ENCODE measurements around the gene S1PR1.

Gene S1PR1

DNA sequence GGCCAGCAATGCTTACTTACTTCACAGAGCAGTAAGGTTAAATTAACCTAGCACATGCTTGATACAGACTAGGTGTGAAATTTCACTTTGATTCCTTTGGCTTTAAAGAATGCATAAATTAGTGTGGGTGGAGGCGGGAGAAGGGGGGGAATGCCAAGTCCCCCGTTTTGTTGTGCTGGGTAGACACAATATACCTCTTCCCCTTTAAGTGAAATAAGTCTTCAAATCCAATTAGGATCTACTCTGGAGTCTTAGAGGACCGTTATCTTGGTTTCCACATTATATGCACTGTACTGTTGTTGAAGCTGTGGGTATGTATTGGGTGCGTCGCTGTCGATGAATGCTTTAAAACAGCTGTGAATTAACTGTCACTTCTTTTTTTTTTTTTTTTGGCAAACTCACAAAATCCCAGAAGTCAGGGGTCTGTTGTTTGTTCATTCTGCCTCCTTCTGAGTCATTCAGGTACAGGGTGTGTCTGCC lies 1.6 kb upstream of the S1PR1 start:
- Mint-ChIP-seq H3K9me3 (peaks cover 7% of the 10 kb centered on the region), H3K27ac (peak overlapping the region; percentile 94), H3K4me1 (ENCODE audit: low read depth) (peaks cover 36% of the 10 kb centered on the region), H3K36me3 (ENCODE audit: low read depth) (peaks cover 45% of the 10 kb centered on the region), H3K27me3 (ENCODE audit: low read depth) (no peaks in the 10 kb centered on the region), H3K4me3 (peak overlapping the region; percentile 98)

DNA sequence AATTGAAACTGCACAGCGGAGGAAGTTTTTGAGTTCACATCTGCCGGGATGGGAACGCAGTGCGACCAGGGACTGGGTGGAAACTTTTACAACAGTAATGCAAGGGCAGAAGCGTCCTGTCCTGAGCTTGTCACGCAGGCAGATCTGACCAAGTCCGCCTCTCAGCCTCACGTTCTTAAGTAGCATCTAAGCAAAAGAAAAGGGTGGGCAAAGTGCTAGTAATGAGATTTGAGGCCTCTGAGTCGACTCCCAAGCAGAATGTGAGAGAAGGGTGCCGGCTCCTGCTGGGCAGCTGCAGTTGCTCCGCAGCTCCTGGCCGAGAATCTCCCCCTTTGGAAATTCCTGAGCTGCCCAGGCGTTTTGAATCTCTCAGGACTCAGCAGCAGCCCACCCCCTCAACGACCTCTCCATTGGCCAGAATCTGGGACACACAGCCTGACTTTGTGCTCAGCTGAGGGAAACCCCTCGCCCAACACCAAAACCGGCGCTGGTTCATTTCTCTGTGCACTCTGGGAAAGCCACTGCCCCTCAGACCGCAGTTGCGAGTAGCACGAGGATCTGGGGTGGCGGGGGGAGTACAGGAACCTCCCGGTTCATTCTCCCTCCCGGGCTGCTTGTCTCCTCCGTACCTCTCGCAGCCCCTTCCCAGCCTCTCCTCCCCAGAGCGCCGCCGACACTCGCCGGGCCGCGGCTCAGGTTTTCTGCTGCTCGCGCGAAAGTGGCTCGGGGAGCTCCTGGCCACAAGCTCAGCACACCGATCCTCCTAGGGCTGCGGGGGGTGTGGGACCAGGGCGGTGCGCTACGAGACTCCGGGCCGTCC lies 913 bp upstream of the S1PR1 start:
- Mint-ChIP-seq H3K27me3 (ENCODE audit: low read depth) (no peaks in the 10 kb centered on the region), H3K27ac (peak overlapping the region; percentile 94), H3K4me1 (ENCODE audit: low read depth) (peaks cover 41% of the 10 kb centered on the region), H3K4me3 (peak overlapping the region; percentile 98), H3K9me3 (peaks cover 7% of the 10 kb centered on the region), H3K36me3 (ENCODE audit: low read depth) (peaks cover 47% of the 10 kb centered on the region)

DNA sequence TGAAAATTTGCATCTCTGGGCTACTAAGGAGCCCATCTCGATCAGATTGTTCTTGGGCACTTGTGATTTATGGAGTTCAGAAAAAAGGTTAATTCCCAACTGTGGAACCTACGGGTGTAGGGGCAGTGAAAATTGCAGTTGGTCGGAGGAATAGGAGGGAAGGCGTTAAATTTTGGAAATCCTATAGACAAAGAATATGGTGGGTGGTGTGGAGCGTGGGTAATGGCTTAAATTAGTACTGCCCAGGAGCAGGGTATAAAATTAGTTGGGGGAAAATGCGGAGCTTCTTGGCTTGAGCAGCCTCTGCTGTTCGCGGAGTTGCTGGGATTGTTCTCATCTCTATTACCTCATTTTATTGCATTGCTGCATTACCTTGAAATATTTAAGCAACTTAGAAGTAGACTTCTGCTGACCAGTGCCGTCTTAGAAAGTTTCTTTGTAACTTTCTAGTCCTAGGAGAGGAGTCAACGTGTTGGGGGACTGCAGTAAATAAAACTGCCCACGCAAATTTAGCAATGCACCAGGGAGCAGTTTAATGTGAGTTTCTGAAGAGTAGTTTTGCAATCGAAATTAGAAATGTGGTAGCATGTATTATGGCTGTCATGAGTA lies 514 bp downstream of the S1PR1 start:
- peaks cover 46% of the 10 kb centered on the region for H3K36me3 Mint-ChIP-seq (ENCODE audit: low read depth)
- peak overlapping the region; percentile 98 for H3K4me3 Mint-ChIP-seq
- no peaks in the 10 kb centered on the region for H3K9me3 Mint-ChIP-seq
- H3K4me1 Mint-ChIP-seq (ENCODE audit: low read depth): peaks cover 43% of the 10 kb centered on the region
- H3K27ac Mint-ChIP-seq: peak overlapping the region; percentile 94
- no peaks in the 10 kb centered on the region for H3K27me3 Mint-ChIP-seq (ENCODE audit: low read depth)

DNA sequence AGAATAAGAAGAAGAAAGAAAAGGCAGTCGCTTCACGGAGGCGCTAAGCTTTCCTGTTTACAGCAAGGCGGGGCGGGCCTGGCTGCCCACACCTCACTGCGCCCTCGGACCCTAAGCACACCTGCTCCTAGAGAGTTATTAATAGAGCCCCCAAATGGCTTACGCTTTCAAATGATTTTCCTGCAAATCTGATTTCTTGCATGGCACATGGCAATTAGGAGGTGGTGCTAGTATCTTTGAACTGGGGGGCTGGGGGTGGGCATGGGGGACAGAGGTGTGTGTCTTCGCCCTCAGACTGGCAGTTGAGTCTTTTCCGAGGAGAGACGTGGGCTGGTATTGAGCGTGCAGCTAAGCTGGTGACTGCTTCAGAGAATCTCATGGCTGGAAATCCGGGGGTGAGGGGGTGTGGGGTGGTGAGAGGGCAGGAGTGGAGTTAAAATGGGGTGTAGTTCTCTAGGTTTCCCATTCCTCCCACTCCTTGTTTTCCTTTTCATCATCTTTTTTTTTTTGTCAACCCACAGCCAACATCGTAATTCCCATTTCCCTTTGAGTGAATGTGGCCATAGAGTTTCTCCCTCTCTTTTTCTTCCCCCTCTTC lies 1.3 kb downstream of the S1PR1 start:
- peak overlapping the region; percentile 98 for H3K4me3 Mint-ChIP-seq
- H3K4me1 Mint-ChIP-seq (ENCODE audit: low read depth): peaks cover 43% of the 10 kb centered on the region
- peak overlapping the region; percentile 85 for H3K27ac Mint-ChIP-seq
- H3K9me3 Mint-ChIP-seq: no peaks in the 10 kb centered on the region
- H3K36me3 Mint-ChIP-seq (ENCODE audit: low read depth): peaks cover 51% of the 10 kb centered on the region
- no peaks in the 10 kb centered on the region for H3K27me3 Mint-ChIP-seq (ENCODE audit: low read depth)

DNA sequence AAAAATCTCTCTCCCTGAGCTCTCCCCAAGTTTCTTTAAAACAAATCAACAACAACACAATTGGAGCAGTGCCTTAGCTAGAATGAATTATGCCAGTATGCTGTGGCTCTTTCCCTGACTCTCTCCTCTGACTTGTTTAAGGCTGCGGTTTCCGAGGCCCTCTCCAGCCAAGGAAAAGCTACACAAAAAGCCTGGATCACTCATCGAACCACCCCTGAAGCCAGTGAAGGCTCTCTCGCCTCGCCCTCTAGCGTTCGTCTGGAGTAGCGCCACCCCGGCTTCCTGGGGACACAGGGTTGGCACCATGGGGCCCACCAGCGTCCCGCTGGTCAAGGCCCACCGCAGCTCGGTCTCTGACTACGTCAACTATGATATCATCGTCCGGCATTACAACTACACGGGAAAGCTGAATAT lies 1.9 kb downstream of the S1PR1 start:
- peak overlapping the region; percentile 98 for H3K4me3 Mint-ChIP-seq
- H3K4me1 Mint-ChIP-seq (ENCODE audit: low read depth): peaks cover 41% of the 10 kb centered on the region
- H3K27me3 Mint-ChIP-seq (ENCODE audit: low read depth): no peaks in the 10 kb centered on the region
- no peaks in the 10 kb centered on the region for H3K9me3 Mint-ChIP-seq
- peak overlapping the region; percentile 85 for H3K27ac Mint-ChIP-seq
- peaks cover 55% of the 10 kb centered on the region for H3K36me3 Mint-ChIP-seq (ENCODE audit: low read depth)

DNA sequence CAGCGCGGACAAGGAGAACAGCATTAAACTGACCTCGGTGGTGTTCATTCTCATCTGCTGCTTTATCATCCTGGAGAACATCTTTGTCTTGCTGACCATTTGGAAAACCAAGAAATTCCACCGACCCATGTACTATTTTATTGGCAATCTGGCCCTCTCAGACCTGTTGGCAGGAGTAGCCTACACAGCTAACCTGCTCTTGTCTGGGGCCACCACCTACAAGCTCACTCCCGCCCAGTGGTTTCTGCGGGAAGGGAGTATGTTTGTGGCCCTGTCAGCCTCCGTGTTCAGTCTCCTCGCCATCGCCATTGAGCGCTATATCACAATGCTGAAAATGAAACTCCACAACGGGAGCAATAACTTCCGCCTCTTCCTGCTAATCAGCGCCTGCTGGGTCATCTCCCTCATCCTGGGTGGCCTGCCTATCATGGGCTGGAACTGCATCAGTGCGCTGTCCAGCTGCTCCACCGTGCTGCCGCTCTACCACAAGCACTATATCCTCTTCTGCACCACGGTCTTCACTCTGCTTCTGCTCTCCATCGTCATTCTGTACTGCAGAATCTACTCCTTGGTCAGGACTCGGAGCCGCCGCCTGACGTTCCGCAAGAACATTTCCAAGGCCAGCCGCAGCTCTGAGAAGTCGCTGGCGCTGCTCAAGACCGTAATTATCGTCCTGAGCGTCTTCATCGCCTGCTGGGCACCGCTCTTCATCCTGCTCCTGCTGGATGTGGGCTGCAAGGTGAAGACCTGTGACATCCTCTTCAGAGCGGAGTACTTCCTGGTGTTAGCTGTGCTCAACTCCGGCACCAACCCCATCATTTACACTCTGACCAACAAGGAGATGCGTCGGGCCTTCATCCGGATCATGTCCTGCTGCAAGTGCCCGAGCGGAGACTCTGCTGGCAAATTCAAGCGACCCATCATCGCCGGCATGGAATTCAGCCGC lies 2.5 kb downstream of the S1PR1 start:
- no peaks in the 10 kb centered on the region for H3K27me3 Mint-ChIP-seq (ENCODE audit: low read depth)

DNA sequence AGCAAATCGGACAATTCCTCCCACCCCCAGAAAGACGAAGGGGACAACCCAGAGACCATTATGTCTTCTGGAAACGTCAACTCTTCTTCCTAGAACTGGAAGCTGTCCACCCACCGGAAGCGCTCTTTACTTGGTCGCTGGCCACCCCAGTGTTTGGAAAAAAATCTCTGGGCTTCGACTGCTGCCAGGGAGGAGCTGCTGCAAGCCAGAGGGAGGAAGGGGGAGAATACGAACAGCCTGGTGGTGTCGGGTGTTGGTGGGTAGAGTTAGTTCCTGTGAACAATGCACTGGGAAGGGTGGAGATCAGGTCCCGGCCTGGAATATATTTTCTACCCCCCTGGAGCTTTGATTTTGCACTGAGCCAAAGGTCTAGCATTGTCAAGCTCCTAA lies 3.2 kb downstream of the S1PR1 start:
- H3K9me3 Mint-ChIP-seq: no peaks in the 10 kb centered on the region
- peak overlapping the region; percentile 98 for H3K4me3 Mint-ChIP-seq
- peaks cover 60% of the 10 kb centered on the region for H3K36me3 Mint-ChIP-seq (ENCODE audit: low read depth)
- peaks cover 41% of the 10 kb centered on the region for H3K4me1 Mint-ChIP-seq (ENCODE audit: low read depth)
- peak overlapping the region; percentile 85 for H3K27ac Mint-ChIP-seq
- H3K27me3 Mint-ChIP-seq (ENCODE audit: low read depth): no peaks in the 10 kb centered on the region

More for the DNA sequence above, 2.5 kb downstream of the S1PR1 start:
- Mint-ChIP-seq H3K4me3 (peak overlapping the region; percentile 98), H3K36me3 (ENCODE audit: low read depth) (peaks cover 60% of the 10 kb centered on the region), H3K9me3 (no peaks in the 10 kb centered on the region), H3K4me1 (ENCODE audit: low read depth) (peaks cover 39% of the 10 kb centered on the region), H3K27ac (peak overlapping the region; percentile 85)

DNA sequence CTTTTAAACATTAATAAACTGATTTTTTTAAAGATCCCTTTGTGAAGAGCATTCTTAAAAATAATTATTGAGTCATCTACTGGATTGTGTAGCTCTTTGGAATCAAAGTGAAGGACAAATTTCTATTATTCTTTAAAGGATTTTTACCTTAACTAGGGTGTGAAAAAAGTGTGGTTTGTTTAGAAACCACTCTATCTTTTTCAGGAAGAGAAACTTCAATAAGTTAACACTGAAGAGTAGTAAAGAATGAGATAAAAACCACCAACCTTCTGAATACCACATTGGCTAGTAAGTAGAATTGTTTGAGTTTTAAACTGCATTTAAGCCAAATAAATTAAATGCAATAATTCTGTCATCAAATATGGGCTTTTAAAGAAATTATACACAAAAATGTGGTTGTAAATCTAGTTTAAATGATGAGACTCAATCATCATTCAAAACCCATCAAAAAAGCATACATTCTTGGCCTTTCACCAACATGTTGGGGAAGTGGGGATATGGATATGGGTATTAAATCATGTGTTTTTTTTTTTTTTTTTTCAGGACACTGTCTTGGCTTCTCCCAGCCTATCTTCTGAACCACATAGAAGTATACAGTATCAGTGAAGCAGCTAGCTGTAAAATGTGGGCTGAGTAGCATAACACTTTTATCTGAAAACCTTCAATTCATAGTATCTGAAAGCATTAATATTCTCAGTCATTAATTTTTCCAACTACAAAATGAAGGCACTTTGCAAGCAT lies 4.8 kb downstream of the S1PR1 start:
- peak overlapping the region; percentile 53 for H3K4me3 Mint-ChIP-seq
- no peaks in the 10 kb centered on the region for H3K27me3 Mint-ChIP-seq (ENCODE audit: low read depth)
- no peaks in the 10 kb centered on the region for H3K9me3 Mint-ChIP-seq
- H3K4me1 Mint-ChIP-seq (ENCODE audit: low read depth): peaks cover 42% of the 10 kb centered on the region
- peaks cover 61% of the 10 kb centered on the region for H3K36me3 Mint-ChIP-seq (ENCODE audit: low read depth)
- no peak overlapping the region for H3K27ac Mint-ChIP-seq

DNA sequence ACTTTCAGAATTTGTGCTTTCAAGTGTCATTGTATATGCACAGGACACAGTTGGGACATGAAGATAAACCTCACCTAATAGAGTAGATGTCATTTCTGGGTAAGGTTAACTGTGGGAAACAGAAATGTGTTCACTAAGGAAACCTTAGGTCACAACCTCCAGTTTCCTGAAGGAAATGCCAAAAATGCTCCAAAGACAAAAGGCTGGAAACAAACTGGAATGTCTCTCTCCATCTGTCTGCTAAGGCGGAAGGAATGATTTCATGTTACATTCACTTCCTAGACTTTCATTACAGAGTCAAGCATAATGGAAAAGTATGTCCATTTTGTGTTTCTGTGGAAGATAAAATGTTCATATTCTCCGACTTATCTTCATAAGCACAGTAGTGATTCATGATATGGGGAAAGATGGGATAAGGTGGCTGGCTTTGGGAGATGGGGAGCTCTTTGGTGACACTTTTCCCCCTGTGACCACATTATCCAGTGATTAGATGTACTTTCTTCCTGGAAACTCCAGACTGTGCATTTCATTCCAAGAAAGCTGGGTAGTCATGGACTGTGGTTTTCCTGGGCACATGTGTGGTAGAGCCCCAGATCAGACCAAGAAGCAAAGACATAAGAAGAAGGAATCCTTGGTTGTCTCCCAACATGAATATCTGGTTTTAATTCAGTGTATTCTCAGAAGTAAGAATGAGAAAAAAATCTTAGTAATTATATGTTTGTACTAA lies 5.7 kb downstream of the S1PR1 start:
- Mint-ChIP-seq H3K27me3 (ENCODE audit: low read depth) (no peaks in the 10 kb centered on the region), H3K4me1 (ENCODE audit: low read depth) (peaks cover 47% of the 10 kb centered on the region), H3K4me3 (peak overlapping the region; percentile 53), H3K36me3 (ENCODE audit: low read depth) (peaks cover 54% of the 10 kb centered on the region), H3K9me3 (no peaks in the 10 kb centered on the region), H3K27ac (no peak overlapping the region)

DNA sequence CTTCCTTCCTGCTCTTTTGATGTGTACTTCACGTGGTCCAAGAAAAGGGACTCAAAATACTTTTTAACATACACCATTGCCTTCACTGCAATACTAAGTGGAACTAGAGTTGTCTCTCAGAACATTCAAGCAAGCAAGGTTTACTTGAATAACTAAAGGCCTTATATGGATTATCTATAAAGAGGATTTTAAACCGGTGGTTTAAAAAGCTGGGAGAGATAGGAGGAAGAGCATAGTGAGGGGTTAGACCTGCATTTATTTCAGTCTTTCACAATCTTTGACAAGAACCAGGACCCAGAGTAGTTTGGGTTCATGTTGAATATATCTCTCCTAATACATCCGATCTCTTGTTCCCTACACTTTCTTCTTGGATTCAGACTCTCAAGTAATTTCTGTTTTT lies 6.9 kb downstream of the S1PR1 start:
- Mint-ChIP-seq H3K4me3 (no peak overlapping the region), H3K27ac (no peak overlapping the region), H3K36me3 (ENCODE audit: low read depth) (peaks cover 46% of the 10 kb centered on the region), H3K9me3 (no peaks in the 10 kb centered on the region), H3K4me1 (ENCODE audit: low read depth) (peaks cover 48% of the 10 kb centered on the region), H3K27me3 (ENCODE audit: low read depth) (no peaks in the 10 kb centered on the region)

DNA sequence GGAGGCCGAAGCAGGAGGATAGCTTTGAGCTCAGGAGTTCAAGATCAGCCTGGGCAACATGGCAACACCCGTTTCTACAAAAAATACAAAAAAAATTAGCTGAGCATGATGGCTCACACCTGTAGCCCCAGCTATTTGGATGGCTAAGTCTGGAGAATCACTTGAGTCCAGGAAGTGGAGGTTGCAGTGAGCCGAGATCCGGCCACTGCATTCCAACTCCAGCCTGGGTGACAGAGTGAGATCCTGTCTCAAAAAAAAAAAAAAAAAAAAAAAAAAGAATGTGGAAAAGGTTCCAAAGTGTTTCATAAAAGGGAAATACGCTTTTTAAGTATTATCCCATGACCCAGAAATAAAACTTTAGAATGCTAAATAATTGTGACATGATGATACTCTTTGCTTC lies 8.0 kb downstream of the S1PR1 start:
- Mint-ChIP-seq H3K27me3 (ENCODE audit: low read depth) (no peaks in the 10 kb centered on the region), H3K9me3 (no peaks in the 10 kb centered on the region), H3K36me3 (ENCODE audit: low read depth) (peaks cover 35% of the 10 kb centered on the region), H3K4me1 (ENCODE audit: low read depth) (peaks cover 42% of the 10 kb centered on the region), H3K27ac (no peak overlapping the region), H3K4me3 (no peak overlapping the region)

DNA sequence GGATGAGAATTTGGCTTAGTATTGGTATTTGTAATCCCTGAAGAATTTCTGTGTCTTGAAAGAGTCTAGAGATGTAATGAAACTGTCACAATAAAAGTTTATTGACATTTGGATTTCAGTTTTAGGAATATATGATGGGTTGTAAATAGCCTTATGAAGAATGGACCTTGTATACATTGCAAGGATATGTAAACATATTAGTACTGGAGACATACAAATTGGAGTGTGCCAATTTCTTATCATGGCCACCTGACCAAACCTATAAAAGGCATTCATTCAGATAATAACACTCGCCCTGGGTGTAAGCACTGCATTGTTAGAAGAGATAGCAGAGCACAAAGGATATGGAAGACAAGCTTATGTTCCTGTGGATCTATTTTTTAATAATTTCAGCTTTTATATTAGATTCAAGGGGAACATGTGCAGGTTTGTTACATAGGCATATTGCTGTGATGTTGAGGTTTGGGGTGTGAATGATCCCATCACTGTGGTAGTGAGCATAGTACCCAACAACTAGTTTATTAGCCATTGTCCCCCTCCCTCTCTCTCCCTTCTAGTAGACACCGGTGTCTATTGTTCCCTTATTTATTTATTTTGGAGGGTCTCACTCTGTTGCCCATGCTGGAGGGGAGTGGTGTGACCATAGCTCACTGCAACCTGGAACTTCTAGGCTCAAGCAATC lies 8.6 kb downstream of the S1PR1 start:
- H3K4me1 Mint-ChIP-seq (ENCODE audit: low read depth): peaks cover 39% of the 10 kb centered on the region
- H3K27me3 Mint-ChIP-seq (ENCODE audit: low read depth): no peaks in the 10 kb centered on the region
- no peaks in the 10 kb centered on the region for H3K9me3 Mint-ChIP-seq
- H3K36me3 Mint-ChIP-seq (ENCODE audit: low read depth): peaks cover 29% of the 10 kb centered on the region
- H3K4me3 Mint-ChIP-seq: no peak overlapping the region
- no peak overlapping the region for H3K27ac Mint-ChIP-seq

Data from T-helper 1 cell treated with Interleukin-12 subunit alpha and Interleukin-12 subunit beta and Interleukin-4 antibody, amounts not matched to agents 30 μg/mL and 1 μg/mL, for 36 hours (primary cell).